HG02852 (cell line): ENCODE measurements around the gene COMMD8.
"Not testable (repeated sequence)": the region's sequence is repeated elsewhere in the genome, so short reads cannot be mapped to it uniquely, and the experiment has no call there.

ENCODE experiments used
- ATAC-seq: cut with Tn5 transposase; IDR thresholded peaks from one replicate; pipeline ENCODE4 v1.9.1; 2021; ENCODE audit warnings: mild to moderate bottlenecking, moderate library complexity; ENCODE audit not compliant: unreplicated experiment

Gene COMMD8

GRCh38 chr4:47463235-47463956, at the start of gene COMMD8:
TSS of gene COMMD8 (minus strand) at chr4:47463702. CDS start at chr4:47463651, 51 bp downstream.
- ATAC-seq, result peak; percentile 91

- peak; percentile 98 for ATAC-seq
Observed at GRCh38 chr4:47510506-47511143, 47.1 kb upstream of the COMMD8 start.

- ATAC-seq, result no peak
Observed at GRCh38 chr4:47505666-47506065, 42.2 kb upstream of the COMMD8 start.

- ATAC-seq, result no peak
Observed at GRCh38 chr4:47505147-47505546, 41.6 kb upstream of the COMMD8 start.

GRCh38 chr4:47500776-47501175, 37.3 kb upstream of the COMMD8 start:
- no peak for ATAC-seq

GRCh38 chr4:47499700-47500099, 36.2 kb upstream of the COMMD8 start:
- ATAC-seq, result peak; percentile 40

- ATAC-seq, result peak; percentile 56
Observed at GRCh38 chr4:47498899-47499298, 35.4 kb upstream of the COMMD8 start.

- no peak for ATAC-seq
Observed at GRCh38 chr4:47494124-47494430, 30.6 kb upstream of the COMMD8 start.

GRCh38 chr4:47493238-47494123, 30.0 kb upstream of the COMMD8 start:
- ATAC-seq, result peak; percentile 58

- ATAC-seq, result peak; percentile 83
Observed at GRCh38 chr4:47490550-47490949, 27.0 kb upstream of the COMMD8 start.

GRCh38 chr4:47488706-47489105, 25.2 kb upstream of the COMMD8 start:
- ATAC-seq, result no peak

GRCh38 chr4:47486727-47487126, 23.2 kb upstream of the COMMD8 start:
- ATAC-seq, result not testable (repeated sequence)

- no peak for ATAC-seq
Observed at GRCh38 chr4:47486231-47486673, 22.8 kb upstream of the COMMD8 start.

- no peak for ATAC-seq
Observed at GRCh38 chr4:47485768-47486167, 22.3 kb upstream of the COMMD8 start.

- peak; percentile 97 for ATAC-seq
Observed at GRCh38 chr4:47485047-47485692, 21.7 kb upstream of the COMMD8 start, which contains the start of gene ATP10D. TSS of gene ATP10D (plus strand) at chr4:47485275. CDS start at chr4:47512541, 27,266 bp downstream.

- peak; percentile 26 for ATAC-seq
Observed at GRCh38 chr4:47484168-47484567, 20.7 kb upstream of the COMMD8 start.

- ATAC-seq, result no peak
Observed at GRCh38 chr4:47483745-47484144, 20.2 kb upstream of the COMMD8 start.

GRCh38 chr4:47482326-47482725, 18.8 kb upstream of the COMMD8 start:
- ATAC-seq, result no peak

GRCh38 chr4:47478804-47479203, 15.3 kb upstream of the COMMD8 start:
- ATAC-seq, result no peak

GRCh38 chr4:47475411-47475810, 11.9 kb upstream of the COMMD8 start:
- ATAC-seq, result no peak

- no peak for ATAC-seq
Observed at GRCh38 chr4:47474799-47475198, 11.3 kb upstream of the COMMD8 start.
